Measurements from ENCODE around the gene MAP2.

GRCh38 chr2:209638346-209638745, 214.5 kb downstream of the MAP2 start:
- TF ChIP-seq, protein P1, sequence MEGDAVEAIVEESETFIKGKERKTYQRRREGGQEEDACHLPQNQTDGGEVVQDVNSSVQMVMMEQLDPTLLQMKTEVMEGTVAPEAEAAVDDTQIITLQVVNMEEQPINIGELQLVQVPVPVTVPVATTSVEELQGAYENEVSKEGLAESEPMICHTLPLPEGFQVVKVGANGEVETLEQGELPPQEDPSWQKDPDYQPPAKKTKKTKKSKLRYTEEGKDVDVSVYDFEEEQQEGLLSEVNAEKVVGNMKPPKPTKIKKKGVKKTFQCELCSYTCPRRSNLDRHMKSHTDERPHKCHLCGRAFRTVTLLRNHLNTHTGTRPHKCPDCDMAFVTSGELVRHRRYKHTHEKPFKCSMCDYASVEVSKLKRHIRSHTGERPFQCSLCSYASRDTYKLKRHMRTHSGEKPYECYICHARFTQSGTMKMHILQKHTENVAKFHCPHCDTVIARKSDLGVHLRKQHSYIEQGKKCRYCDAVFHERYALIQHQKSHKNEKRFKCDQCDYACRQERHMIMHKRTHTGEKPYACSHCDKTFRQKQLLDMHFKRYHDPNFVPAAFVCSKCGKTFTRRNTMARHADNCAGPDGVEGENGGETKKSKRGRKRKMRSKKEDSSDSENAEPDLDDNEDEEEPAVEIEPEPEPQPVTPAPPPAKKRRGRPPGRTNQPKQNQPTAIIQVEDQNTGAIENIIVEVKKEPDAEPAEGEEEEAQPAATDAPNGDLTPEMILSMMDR (IDR thresholded peaks at IDR 0.05): no peak
- no peak for TF ChIP-seq POLR2A (IDR thresholded peaks at IDR 0.05)
- TF ChIP-seq EP300 (IDR thresholded peaks at IDR 0.05): no peak

Measured in ovary (tissue), 3 donors.